ENCODE data around the gene DPF3. TPM values are rescaled to one million over a fixed set of nuclear protein-coding genes. Genes with fewer than 3 reads are reported as not detected.

DPF3 gene
- total and polyA plus RNA-seq, 11 donors = 13.5 to 53.8 (median 37.0) TPM

DNA sequence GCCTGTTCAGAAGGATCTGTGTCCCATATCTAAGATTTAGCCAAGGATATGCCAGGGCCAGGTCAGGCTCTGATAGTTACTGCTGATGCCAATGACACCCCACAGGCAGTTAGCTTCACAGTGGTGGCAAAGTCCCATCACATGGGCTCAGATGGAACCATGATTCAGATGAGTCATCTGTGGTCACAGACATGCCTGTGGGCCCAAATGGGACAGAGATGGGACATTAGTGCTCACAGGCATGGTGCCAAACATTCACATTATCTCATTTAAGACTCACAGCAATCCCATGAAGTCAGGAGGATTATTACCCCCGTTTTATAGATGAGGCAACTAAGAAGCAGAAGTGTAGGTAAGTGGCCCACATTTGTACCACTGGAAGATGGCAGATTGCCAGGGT is 207.8 kb downstream of the DPF3 start:
- intact Hi-C loops (cut with DNase I) = no loop called here
- ATAC-seq (no peak), DNase-seq (no peak)
- Histone ChIP-seq H3K27ac (peak overlapping the region in 1 of 12 donors; percentile 1), H3K36me3 (peaks cover 0 to 16% (median 0%) of the 10 kb centered on the region in 9 donors), H3K9me3 (no peaks in the 10 kb centered on the region), H3K27me3 (no peaks in the 10 kb centered on the region), H3K4me3 (no peak overlapping the region), H3K4me1 (peaks cover 0 to 16% (median 0%) of the 10 kb centered on the region in 12 donors)
- 62 to 100% (median 64%) methylated on average over 1 of the region's 1 CpG for WGBS, 4 donors
- TF ChIP-seq, protein P1, sequence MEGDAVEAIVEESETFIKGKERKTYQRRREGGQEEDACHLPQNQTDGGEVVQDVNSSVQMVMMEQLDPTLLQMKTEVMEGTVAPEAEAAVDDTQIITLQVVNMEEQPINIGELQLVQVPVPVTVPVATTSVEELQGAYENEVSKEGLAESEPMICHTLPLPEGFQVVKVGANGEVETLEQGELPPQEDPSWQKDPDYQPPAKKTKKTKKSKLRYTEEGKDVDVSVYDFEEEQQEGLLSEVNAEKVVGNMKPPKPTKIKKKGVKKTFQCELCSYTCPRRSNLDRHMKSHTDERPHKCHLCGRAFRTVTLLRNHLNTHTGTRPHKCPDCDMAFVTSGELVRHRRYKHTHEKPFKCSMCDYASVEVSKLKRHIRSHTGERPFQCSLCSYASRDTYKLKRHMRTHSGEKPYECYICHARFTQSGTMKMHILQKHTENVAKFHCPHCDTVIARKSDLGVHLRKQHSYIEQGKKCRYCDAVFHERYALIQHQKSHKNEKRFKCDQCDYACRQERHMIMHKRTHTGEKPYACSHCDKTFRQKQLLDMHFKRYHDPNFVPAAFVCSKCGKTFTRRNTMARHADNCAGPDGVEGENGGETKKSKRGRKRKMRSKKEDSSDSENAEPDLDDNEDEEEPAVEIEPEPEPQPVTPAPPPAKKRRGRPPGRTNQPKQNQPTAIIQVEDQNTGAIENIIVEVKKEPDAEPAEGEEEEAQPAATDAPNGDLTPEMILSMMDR (IDR thresholded peaks at IDR 0.05) = no peak
- no peak for TF ChIP-seq POLR2A (IDR thresholded peaks at IDR 0.05)

DNA sequence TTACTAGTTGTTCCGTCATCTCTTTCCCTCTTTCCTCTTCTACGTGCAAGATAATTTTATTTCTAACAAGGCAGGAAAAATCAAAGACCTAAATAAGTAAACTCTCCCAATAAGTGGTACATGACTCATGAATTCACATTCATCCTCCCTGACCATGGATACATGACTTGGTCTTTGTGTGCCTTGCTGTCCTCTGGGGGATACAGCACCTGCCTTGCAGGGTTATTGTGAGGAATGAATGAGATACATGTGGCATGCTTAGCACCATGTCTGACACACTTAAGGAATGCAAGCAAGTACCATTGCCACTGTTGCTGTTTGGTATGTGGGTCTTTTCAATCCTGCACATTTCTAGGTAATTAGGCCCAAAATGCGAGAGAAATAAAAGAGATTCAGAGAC is 208.4 kb downstream of the DPF3 start:
- no peaks in the 10 kb centered on the region for H3K9me3 ChIP-seq
- ATAC-seq = no peak
- no peaks in the 10 kb centered on the region for H3K27me3 ChIP-seq
- H3K4me3 ChIP-seq = no peak overlapping the region
- peaks cover 0 to 11% (median 0%) of the 10 kb centered on the region in 9 donors for H3K36me3 ChIP-seq
- no peak for DNase-seq
- intact Hi-C loops (cut with DNase I) = no loop called here
- WGBS, 4 donors = 96 to 99% (median 96%) methylated on average over 3 of the region's 3 CpGs
- H3K27ac ChIP-seq = no peak overlapping the region
- TF ChIP-seq, protein P1 (IDR thresholded peaks at IDR 0.05) = no peak
- no peak for TF ChIP-seq POLR2A (IDR thresholded peaks at IDR 0.05)
- H3K4me1 ChIP-seq = peaks cover 0 to 11% (median 0%) of the 10 kb centered on the region in 12 donors

DNA sequence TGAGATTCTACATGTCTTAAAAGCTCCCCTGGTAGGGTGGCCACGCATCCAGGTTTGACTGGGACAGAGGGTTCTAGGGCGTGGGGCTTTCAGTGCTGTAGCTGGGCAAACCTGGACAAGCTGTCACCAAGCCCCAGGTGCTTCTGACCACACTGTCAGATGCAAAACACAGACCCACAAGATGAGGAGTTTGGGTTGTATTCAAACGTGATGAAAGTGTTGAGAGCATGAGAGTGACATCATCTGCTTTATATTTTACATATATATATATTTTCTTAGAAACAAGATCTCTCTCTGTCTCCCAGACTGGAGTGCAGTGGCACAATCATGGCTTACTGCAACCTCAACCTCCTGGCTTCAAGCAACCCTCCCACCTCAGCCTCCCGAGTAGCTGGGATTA is 210.1 kb downstream of the DPF3 start:
- H3K4me1 ChIP-seq = peaks cover 0 to 23% (median 8%) of the 10 kb centered on the region in 12 donors
- H3K4me3 ChIP-seq = no peak overlapping the region
- 58 to 69% (median 65%) methylated on average over 4 of the region's 4 CpGs for WGBS, 4 donors
- no peak overlapping the region for H3K27ac ChIP-seq
- TF ChIP-seq POLR2A (IDR thresholded peaks at IDR 0.05) = no peak
- TF ChIP-seq, protein P1 (IDR thresholded peaks at IDR 0.05) = no peak
- H3K27me3 ChIP-seq = no peaks in the 10 kb centered on the region
- H3K9me3 ChIP-seq = no peaks in the 10 kb centered on the region
- DNase-seq (no peak), ATAC-seq (no peak)
- H3K36me3 ChIP-seq = peaks cover 0 to 13% (median 0%) of the 10 kb centered on the region in 9 donors
- intact Hi-C loops (cut with DNase I) = no loop called here

DNA sequence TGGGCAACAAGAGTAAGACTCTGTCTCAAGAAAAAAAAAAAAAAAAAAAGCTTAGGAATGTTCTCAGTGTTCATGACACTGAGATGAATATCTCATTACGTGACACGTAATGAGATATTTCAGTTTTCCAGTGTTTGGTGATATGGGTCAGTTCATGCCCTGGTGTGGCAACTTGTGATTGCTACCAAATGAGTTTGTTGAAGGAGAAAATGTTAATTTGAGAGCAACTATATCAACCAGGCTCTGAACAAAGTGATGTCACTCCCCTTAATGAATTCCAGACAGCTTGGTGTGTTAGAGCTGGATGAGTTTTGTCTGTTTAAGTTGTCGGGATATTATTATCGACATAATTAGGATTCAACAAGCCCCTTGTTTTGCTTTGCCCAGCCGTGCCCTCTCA is 211.7 kb downstream of the DPF3 start:
- no peaks in the 10 kb centered on the region for H3K27me3 ChIP-seq
- intact Hi-C loops (cut with DNase I) = no loop called here
- no peak overlapping the region for H3K27ac ChIP-seq
- H3K9me3 ChIP-seq = no peaks in the 10 kb centered on the region
- H3K4me1 ChIP-seq = peaks cover 0 to 23% (median 8%) of the 10 kb centered on the region in 12 donors
- no peak overlapping the region for H3K4me3 ChIP-seq
- peaks cover 0 to 15% (median 0%) of the 10 kb centered on the region in 9 donors for H3K36me3 ChIP-seq
- no peak for DNase-seq
- no peak for TF ChIP-seq POLR2A (IDR thresholded peaks at IDR 0.05)
- TF ChIP-seq, protein P1 (IDR thresholded peaks at IDR 0.05) = no peak
- ATAC-seq = no peak
- WGBS, 4 donors = 74 to 81% (median 78%) methylated on average over 5 of the region's 5 CpGs

Data from heart left ventricle (tissue), 16 donors.